C4-2B (cell line): ENCODE data around the gene RAPGEF3.

ENCODE experiments used
- H3K27ac ChIP-seq: fragments of 450-650 bp; 2 replicates; pipeline ENCODE4 v1.5.1; 2017
- CTCF ChIP-seq: fragments of 450-650 bp; conservative IDR thresholded peaks from 2 replicates; pipeline ENCODE4 v1.5.1; 2017; ENCODE audit warnings: mild to moderate bottlenecking
- ZFX ChIP-seq: fragments of 450-650 bp; IDR thresholded peaks from 2 replicates; pipeline ENCODE4 v1.6.1; 2017

RAPGEF3 gene

GRCh38 chr12:47795814-47796411, 37.2 kb upstream of the RAPGEF3 start:
- no peak for TF ChIP-seq CTCF
- no peak for TF ChIP-seq ZFX
- no peak overlapping the region for H3K27ac ChIP-seq

- TF ChIP-seq ZFX = no peak
- no peak for TF ChIP-seq CTCF
- H3K27ac ChIP-seq = no peak overlapping the region
These were observed 36.6 kb upstream of the RAPGEF3 start for GRCh38 chr12:47795121-47795813.

GRCh38 chr12:47794679-47795078, 36.0 kb upstream of the RAPGEF3 start:
- H3K27ac ChIP-seq = no peak overlapping the region
- no peak for TF ChIP-seq CTCF
- TF ChIP-seq ZFX = no peak

GRCh38 chr12:47793015-47793681, 34.5 kb upstream of the RAPGEF3 start:
- no peak overlapping the region for H3K27ac ChIP-seq
- no peak for TF ChIP-seq ZFX
- no peak for TF ChIP-seq CTCF

GRCh38 chr12:47791874-47792273, 33.2 kb upstream of the RAPGEF3 start:
- H3K27ac ChIP-seq = no peak overlapping the region
- TF ChIP-seq ZFX = no peak
- no peak for TF ChIP-seq CTCF

GRCh38 chr12:47791351-47791746, 32.7 kb upstream of the RAPGEF3 start:
- H3K27ac ChIP-seq = no peak overlapping the region
- TF ChIP-seq ZFX = no peak
- no peak for TF ChIP-seq CTCF

GRCh38 chr12:47790676-47791350, 32.1 kb upstream of the RAPGEF3 start:
- no peak overlapping the region for H3K27ac ChIP-seq
- TF ChIP-seq CTCF = no peak
